ENCODE measurements around the gene REV3L.

- TF ChIP-seq, protein P1, sequence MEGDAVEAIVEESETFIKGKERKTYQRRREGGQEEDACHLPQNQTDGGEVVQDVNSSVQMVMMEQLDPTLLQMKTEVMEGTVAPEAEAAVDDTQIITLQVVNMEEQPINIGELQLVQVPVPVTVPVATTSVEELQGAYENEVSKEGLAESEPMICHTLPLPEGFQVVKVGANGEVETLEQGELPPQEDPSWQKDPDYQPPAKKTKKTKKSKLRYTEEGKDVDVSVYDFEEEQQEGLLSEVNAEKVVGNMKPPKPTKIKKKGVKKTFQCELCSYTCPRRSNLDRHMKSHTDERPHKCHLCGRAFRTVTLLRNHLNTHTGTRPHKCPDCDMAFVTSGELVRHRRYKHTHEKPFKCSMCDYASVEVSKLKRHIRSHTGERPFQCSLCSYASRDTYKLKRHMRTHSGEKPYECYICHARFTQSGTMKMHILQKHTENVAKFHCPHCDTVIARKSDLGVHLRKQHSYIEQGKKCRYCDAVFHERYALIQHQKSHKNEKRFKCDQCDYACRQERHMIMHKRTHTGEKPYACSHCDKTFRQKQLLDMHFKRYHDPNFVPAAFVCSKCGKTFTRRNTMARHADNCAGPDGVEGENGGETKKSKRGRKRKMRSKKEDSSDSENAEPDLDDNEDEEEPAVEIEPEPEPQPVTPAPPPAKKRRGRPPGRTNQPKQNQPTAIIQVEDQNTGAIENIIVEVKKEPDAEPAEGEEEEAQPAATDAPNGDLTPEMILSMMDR (conservative IDR thresholded peaks at IDR 0.05 in 1 of 2, IDR thresholded peaks at IDR 0.05 in 1 of 2; ENCODE audit: low read depth in 1 of 2, low read length in 2 of 2), result no peak
- TF ChIP-seq EZH2 (IDR thresholded peaks at IDR 0.05; ENCODE audit: low read length, missing control alignments), result no peak
These were observed 32.2 kb upstream of the REV3L start for GRCh38 chr6:111515259-111515658.

All from fibroblast of lung (primary cell).